ENCODE measurements around the gene ATP6V1G2. TPM values are rescaled to one million over a fixed set of nuclear protein-coding genes. Genes with fewer than 3 reads are reported as not detected.

ATP6V1G2 gene
- total and polyA plus RNA-seq, 2 donors, result 3.3 to 3.8 TPM

DNA sequence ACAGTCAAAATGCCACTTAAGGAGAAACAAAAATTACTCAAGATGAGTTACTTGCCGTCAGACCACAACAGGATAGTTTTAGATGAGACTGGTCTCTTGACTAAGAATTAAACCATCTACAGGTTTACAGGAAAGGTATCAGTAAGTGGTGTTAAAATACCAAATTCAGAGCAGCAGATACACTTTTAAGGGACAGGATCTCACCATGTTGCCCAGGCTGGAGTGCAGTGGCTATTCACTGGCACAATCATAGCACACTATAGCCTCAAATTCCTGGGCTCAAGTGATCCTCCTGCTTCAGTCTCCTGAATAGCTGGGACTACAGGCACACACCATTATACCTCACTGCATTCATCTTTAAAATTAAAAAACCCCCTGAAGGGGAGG lies 13.0 kb downstream of the ATP6V1G2 start:
- WGBS, result 84% methylated on average over 1 of the region's 1 CpG
- DNase-seq (ENCODE audit: extremely low spot score), result no peak
- H3K36me3 ChIP-seq (ENCODE audit: insufficient read depth), result peaks cover 11% of the 10 kb centered on the region
- no peaks in the 10 kb centered on the region for H3K4me1 ChIP-seq (ENCODE audit: insufficient read depth)
- no peak overlapping the region for H3K27ac ChIP-seq (ENCODE audit: low read depth)
- no peak overlapping the region for H3K4me3 ChIP-seq (ENCODE audit: low read depth, low read length)

DNA sequence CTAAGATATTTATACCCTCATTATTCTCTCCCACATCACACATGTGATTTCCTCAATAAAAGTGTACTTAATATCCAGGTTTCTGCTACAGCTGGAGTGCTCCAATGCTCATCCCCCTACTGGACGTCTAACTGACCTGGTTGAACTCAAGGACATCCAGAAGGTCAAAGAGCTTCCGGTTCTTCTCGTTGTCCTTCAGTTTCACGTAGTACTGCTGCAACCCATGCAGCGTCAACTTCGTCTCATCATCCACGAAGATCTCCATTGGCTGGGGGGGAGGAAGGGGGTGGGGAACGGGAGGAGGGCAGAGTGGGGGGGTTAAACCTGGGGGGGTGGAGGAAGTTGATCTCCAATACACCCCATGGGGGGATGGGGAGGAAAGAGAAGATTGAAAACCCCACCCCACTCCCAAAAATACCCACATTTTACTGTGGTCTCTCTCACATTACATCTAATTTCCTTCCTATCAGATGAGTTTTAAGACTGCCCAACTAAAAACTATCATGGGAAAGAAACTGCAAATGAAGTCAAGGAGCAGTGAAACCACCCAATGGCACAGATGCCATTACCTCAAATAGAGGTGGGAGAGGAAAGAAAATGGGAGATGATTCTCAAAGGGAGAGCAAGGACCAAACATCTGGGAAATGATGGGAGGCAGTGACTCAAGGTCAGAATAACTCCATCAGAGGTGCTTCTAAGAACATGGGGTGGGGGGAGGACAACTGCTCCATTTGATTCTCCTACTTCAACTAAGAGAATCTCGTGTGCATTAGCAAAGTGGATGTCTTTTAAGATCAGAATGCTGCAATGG lies 13.6 kb downstream of the ATP6V1G2 start:
- Histone ChIP-seq H3K4me3 (ENCODE audit: low read depth, low read length) (no peak overlapping the region), H3K27ac (ENCODE audit: low read depth) (no peak overlapping the region), H3K36me3 (ENCODE audit: insufficient read depth) (peaks cover 11% of the 10 kb centered on the region), H3K4me1 (ENCODE audit: insufficient read depth) (no peaks in the 10 kb centered on the region)
- DNase-seq (ENCODE audit: extremely low spot score), result no peak
- 65% methylated on average over 9 of the region's 9 CpGs for WGBS

- Histone ChIP-seq H3K27ac (ENCODE audit: low read depth) (no peak overlapping the region), H3K4me3 (ENCODE audit: low read depth, low read length) (no peak overlapping the region), H3K36me3 (ENCODE audit: insufficient read depth) (peaks cover 11% of the 10 kb centered on the region), H3K4me1 (ENCODE audit: insufficient read depth) (no peaks in the 10 kb centered on the region)
- 71% methylated on average over 9 of the region's 9 CpGs for WGBS
- no peak for DNase-seq (ENCODE audit: extremely low spot score)
Observed at GRCh38 chr6:31531771-31532643, 14.4 kb downstream of the ATP6V1G2 start.

- no peak for DNase-seq (ENCODE audit: extremely low spot score)
- no peak overlapping the region for H3K27ac ChIP-seq (ENCODE audit: low read depth)
- H3K4me3 ChIP-seq (ENCODE audit: low read depth, low read length), result no peak overlapping the region
- no peaks in the 10 kb centered on the region for H3K4me1 ChIP-seq (ENCODE audit: insufficient read depth)
- 86% methylated on average over 7 of the region's 7 CpGs for WGBS
- peaks cover 11% of the 10 kb centered on the region for H3K36me3 ChIP-seq (ENCODE audit: insufficient read depth)
Observed at GRCh38 chr6:31531162-31531561, 15.2 kb downstream of the ATP6V1G2 start.

DNA sequence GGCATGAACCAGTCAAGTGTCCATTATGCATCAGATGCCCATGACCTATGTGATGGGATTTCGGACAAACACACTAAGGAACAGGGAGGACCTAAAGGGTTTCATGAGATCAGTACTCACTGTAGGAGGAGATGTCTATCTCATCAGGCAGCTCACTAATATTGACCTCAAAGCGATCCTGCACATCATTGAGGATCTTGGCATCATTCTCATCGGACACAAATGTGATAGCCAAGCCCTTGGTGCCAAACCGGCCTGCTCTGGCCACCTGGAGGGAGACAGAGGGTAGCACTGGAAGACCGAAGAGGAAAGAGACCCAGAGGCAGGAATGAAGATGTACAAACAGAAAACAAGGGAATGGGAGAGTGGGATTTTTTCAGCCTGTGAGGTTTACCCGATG lies 15.7 kb downstream of the ATP6V1G2 start:
- no peak overlapping the region for H3K4me3 ChIP-seq (ENCODE audit: low read depth, low read length)
- peaks cover 7% of the 10 kb centered on the region for H3K36me3 ChIP-seq (ENCODE audit: insufficient read depth)
- no peaks in the 10 kb centered on the region for H3K4me1 ChIP-seq (ENCODE audit: insufficient read depth)
- DNase-seq (ENCODE audit: extremely low spot score), result no peak
- no peak overlapping the region for H3K27ac ChIP-seq (ENCODE audit: low read depth)
- 63% methylated on average over 6 of the region's 6 CpGs for WGBS

- H3K4me3 ChIP-seq (ENCODE audit: low read depth, low read length), result no peak overlapping the region
- WGBS, result 46% methylated on average over 12 of the region's 12 CpGs
- DNase-seq (ENCODE audit: extremely low spot score), result no peak
- no peaks in the 10 kb centered on the region for H3K4me1 ChIP-seq (ENCODE audit: insufficient read depth)
- no peak overlapping the region for H3K27ac ChIP-seq (ENCODE audit: low read depth)
- H3K36me3 ChIP-seq (ENCODE audit: insufficient read depth), result peaks cover 4% of the 10 kb centered on the region
Observed at GRCh38 chr6:31529329-31530150, 16.9 kb downstream of the ATP6V1G2 start.

- H3K27ac ChIP-seq (ENCODE audit: low read depth), result no peak within 1 kb of the TSS
- H3K4me3 ChIP-seq (ENCODE audit: low read depth, low read length), result no peak within 1 kb of the TSS
- no peaks in the 10 kb centered on the region for H3K4me1 ChIP-seq (ENCODE audit: insufficient read depth)
- 63% methylated on average over 7 of the region's 7 CpGs for WGBS
- peaks cover 1% of the 10 kb centered on the region for H3K36me3 ChIP-seq (ENCODE audit: insufficient read depth)
- DNase-seq (ENCODE audit: extremely low spot score), result no peak
Observed at GRCh38 chr6:31528821-31529328, 17.5 kb downstream of the ATP6V1G2 start, which contains the start of gene MCCD1. TSS of gene MCCD1 (plus strand) at chr6:31528962. CDS start at chr6:31529015, 53 bp downstream.

GRCh38 chr6:31528307-31528777 lies 18.1 kb downstream of the ATP6V1G2 start:
- no peak overlapping the region for H3K4me3 ChIP-seq (ENCODE audit: low read depth, low read length)
- no peaks in the 10 kb centered on the region for H3K36me3 ChIP-seq (ENCODE audit: insufficient read depth)
- no peak overlapping the region for H3K27ac ChIP-seq (ENCODE audit: low read depth)
- no peak for DNase-seq (ENCODE audit: extremely low spot score)
- no peaks in the 10 kb centered on the region for H3K4me1 ChIP-seq (ENCODE audit: insufficient read depth)
- WGBS, result 74% methylated on average over 4 of the region's 4 CpGs

- 68% methylated on average over 4 of the region's 4 CpGs for WGBS
- DNase-seq (ENCODE audit: extremely low spot score), result no peak
Observed at GRCh38 chr6:31525932-31526591, 20.3 kb downstream of the ATP6V1G2 start.

DNA sequence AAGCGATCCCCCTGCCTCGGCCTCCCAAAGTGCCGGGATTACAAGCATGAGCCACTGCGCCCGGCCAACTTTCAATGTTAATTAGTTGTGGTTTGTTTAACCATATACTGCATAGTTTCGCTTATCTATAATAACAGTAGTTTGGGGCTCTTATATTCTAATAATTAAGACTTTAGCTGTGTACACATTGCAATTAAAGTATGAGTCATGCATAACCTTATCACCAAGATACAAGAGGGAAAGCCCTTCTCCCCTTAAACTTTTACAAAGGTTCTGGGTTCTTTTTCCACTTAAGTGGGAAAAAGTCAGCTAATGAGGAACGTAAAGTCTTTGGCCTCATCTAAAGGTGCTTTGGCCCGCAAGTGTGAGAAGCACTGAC lies 20.9 kb downstream of the ATP6V1G2 start:
- no peak overlapping the region for H3K4me3 ChIP-seq (ENCODE audit: low read depth, low read length)
- H3K36me3 ChIP-seq (ENCODE audit: insufficient read depth), result no peaks in the 10 kb centered on the region
- 67% methylated on average over 8 of the region's 8 CpGs for WGBS

More at GRCh38 chr6:31525932-31526591, 20.3 kb downstream of the ATP6V1G2 start:
- Histone ChIP-seq H3K36me3 (ENCODE audit: insufficient read depth) (no peaks in the 10 kb centered on the region), H3K27ac (ENCODE audit: low read depth) (no peak overlapping the region), H3K4me3 (ENCODE audit: low read depth, low read length) (no peak overlapping the region), H3K4me1 (ENCODE audit: insufficient read depth) (no peaks in the 10 kb centered on the region)

GRCh38 chr6:31521835-31522234 lies 24.6 kb downstream of the ATP6V1G2 start:
- H3K27ac ChIP-seq (ENCODE audit: low read depth), result no peak overlapping the region
- no peak for DNase-seq (ENCODE audit: extremely low spot score)
- WGBS, result 74% methylated on average over 3 of the region's 3 CpGs

More for the DNA sequence above, 20.9 kb downstream of the ATP6V1G2 start:
- no peak for DNase-seq (ENCODE audit: extremely low spot score)
- Histone ChIP-seq H3K4me1 (ENCODE audit: insufficient read depth) (no peaks in the 10 kb centered on the region), H3K27ac (ENCODE audit: low read depth) (no peak overlapping the region)

DNA sequence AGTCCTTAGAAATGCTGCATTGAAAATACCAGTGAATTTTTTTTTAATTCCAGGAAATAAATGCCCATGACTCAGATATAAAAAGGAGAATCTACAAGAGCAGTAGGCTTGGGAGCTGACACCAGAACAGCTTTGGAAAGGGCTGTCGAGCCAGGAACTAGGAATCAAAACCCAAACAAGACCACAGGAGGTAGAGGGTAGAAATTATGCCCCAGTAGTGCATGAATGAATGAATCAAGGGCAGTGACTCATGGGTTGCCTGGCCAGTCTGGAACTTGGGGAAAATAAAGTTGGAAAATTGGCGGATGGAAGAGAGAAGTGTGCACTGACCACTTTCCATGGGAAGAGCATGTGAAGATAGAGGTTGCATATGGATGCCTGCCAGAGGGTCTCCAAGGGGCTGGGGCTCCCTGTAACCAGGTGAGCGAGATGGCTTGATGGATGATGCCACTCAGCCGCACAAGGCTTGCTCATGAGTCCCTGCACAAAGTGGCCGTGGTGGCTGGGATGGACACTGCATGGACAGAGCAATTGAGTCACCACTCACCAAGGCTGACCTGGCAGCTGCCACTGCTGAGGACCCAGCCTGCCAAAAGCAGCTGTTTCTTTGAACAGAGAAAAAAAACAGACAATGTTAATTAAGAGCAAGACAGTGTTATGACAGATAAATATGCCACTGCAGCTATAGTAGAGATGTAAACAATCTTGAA lies 32.8 kb downstream of the ATP6V1G2 start:
- WGBS, result 63% methylated on average over 5 of the region's 5 CpGs
- no peak overlapping the region for H3K27ac ChIP-seq (ENCODE audit: low read depth)
- H3K4me1 ChIP-seq (ENCODE audit: insufficient read depth), result no peaks in the 10 kb centered on the region
- DNase-seq (ENCODE audit: extremely low spot score), result no peak
- no peaks in the 10 kb centered on the region for H3K36me3 ChIP-seq (ENCODE audit: insufficient read depth)
- no peak overlapping the region for H3K4me3 ChIP-seq (ENCODE audit: low read depth, low read length)

More at GRCh38 chr6:31521835-31522234, 24.6 kb downstream of the ATP6V1G2 start:
- H3K4me1 ChIP-seq (ENCODE audit: insufficient read depth), result no peaks in the 10 kb centered on the region
- H3K4me3 ChIP-seq (ENCODE audit: low read depth, low read length), result no peak overlapping the region
- H3K36me3 ChIP-seq (ENCODE audit: insufficient read depth), result no peaks in the 10 kb centered on the region
